ENCODE data around the gene MYL11.

Gene MYL11

DNA sequence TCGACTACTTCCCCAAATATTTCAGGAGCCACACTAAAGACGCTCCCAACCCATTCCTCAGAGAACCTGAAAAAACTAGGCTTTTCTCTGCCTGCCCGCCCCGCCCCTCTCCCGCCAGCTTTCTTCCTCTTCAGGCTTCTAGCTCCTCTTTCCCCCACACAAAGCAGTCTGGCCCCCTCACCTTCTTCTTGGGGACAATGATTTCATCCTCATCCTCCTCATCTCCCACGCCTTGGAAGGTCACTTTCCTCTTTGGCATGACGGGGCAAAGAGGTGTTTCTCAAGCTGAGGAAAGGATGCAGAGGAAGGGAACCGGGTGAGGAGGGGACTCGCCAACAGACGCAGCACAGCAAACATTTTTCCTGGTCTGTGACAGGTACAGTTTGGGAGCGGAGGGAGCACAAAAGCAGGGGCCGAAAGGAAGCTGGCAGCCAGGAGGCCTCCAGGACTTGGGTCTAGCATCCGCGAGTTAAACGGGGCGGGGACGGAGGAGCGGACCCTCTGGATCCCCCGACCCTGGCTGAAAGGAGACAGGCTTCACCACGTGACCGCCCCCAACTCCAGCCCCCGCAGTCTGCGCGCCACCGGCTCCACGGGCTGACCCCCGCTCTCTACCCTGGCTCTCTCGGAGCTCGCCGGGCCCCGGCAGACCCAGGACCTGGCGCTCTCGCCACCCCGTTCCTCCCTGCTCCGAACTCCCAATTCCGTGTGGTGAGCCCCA is 20.0 kb upstream of the MYL11 start:
- Histone ChIP-seq H3K36me3 (ENCODE audit: insufficient read depth, low read length) (0 out of 2 replicates have a peak, but pooled peaks cover 7% of the 10 kb centered on the region), H2AFZ (ENCODE audit: low read length, unreplicated experiment) (peak overlapping the region; percentile 41), H3K79me2 (ENCODE audit: control insufficient read depth, insufficient read depth, low read length, unreplicated experiment) (peaks cover 26% of the 10 kb centered on the region), H3K27ac (ENCODE audit: low read depth, low read length) (peak overlapping the region; percentile 96), H3K27me3 (ENCODE audit: insufficient read depth, low read length) (no peaks in the 10 kb centered on the region), H3K4me3 (ENCODE audit: low read depth, low read length) (peak overlapping the region; percentile 89), H3K4me1 (ENCODE audit: control insufficient read depth, insufficient read depth, low read length, unreplicated experiment) (peaks cover 47% of the 10 kb centered on the region)

DNA sequence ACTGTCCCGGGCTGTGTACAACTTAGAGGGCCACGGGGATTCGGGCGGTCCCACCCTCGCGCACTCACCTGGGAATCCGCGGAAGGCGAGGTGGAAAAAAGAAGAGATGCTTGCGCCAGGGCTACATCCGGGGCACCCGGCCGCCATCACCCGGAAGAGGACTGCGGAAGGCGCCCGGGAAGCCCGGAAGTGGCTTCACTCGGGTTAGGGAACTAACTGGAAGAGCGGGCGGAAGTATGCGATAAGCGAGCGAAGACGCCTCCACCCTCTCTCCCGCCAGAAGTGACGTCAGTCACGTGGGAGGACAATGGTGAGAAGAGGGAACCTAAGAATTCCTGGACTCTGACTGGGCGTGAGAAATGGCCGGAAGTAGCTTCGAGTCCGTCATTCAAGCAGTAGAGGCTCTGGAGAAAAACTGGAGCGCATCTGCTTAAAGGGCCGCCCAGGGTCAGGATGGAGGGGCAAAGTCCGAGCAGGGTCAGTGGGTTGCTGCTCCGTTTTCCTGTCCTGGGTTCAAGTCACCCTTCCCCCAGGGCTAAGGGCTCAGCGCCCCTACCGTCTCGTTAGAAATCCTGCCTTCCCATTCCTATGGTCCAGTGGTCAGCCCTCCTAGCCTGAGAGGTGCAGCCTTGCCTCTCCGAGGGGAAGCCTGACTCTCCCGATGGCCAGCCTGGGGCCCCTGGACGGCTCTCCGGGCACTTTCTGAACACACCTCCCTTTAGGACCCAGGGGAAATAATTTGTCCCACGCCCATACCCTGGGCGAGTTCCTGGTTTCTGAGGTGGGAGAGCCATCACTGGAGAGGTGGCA is 19.3 kb upstream of the MYL11 start, which contains the start of gene CD2BP2:
CD2BP2 (minus strand) TSS at position 165 of the 810 bp plus-strand sequence. CDS start 627 bp downstream, outside the sequence.
- Histone ChIP-seq H3K36me3 (ENCODE audit: insufficient read depth, low read length) (0 out of 2 replicates have a peak, but pooled peaks cover 6% of the 10 kb centered on the region), H3K27me3 (ENCODE audit: insufficient read depth, low read length) (no peaks in the 10 kb centered on the region), H3K4me3 (ENCODE audit: low read depth, low read length) (peak within 1 kb of the TSS; percentile 89), H3K79me2 (ENCODE audit: control insufficient read depth, insufficient read depth, low read length, unreplicated experiment) (peaks cover 27% of the 10 kb centered on the region), H3K27ac (ENCODE audit: low read depth, low read length) (peak within 1 kb of the TSS; percentile 96), H3K4me1 (ENCODE audit: control insufficient read depth, insufficient read depth, low read length, unreplicated experiment) (peaks cover 47% of the 10 kb centered on the region), H2AFZ (ENCODE audit: low read length, unreplicated experiment) (peak within 1 kb of the TSS; percentile 41)

DNA sequence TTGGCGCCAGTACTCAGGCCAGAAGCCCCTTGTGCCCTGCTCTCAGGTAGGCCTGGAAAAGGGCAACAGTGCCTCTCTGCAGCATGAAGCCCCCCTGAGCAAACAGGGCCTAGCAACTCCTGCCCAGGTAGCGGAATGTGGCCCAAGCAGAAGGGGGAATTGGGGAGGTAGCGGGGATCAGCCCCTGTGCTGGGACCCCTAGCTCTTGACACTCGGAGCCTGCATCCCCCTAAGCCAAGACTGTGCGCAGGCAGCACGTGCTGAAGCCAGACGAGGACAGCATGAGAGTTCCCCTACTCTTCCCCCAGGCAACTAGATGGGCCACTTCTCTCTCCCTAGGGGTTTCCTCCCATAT is 18.7 kb upstream of the MYL11 start:
- 0 out of 2 replicates have a peak, but pooled peaks cover under 1% of the 10 kb centered on the region for H3K36me3 ChIP-seq (ENCODE audit: insufficient read depth, low read length)
- H3K79me2 ChIP-seq (ENCODE audit: control insufficient read depth, insufficient read depth, low read length, unreplicated experiment): peaks cover 30% of the 10 kb centered on the region
- peak overlapping the region; percentile 96 for H3K27ac ChIP-seq (ENCODE audit: low read depth, low read length)
- H2AFZ ChIP-seq (ENCODE audit: low read length, unreplicated experiment): no peak overlapping the region
- no peaks in the 10 kb centered on the region for H3K27me3 ChIP-seq (ENCODE audit: insufficient read depth, low read length)
- H3K4me3 ChIP-seq (ENCODE audit: low read depth, low read length): peak overlapping the region; percentile 89
- peaks cover 47% of the 10 kb centered on the region for H3K4me1 ChIP-seq (ENCODE audit: control insufficient read depth, insufficient read depth, low read length, unreplicated experiment)

DNA sequence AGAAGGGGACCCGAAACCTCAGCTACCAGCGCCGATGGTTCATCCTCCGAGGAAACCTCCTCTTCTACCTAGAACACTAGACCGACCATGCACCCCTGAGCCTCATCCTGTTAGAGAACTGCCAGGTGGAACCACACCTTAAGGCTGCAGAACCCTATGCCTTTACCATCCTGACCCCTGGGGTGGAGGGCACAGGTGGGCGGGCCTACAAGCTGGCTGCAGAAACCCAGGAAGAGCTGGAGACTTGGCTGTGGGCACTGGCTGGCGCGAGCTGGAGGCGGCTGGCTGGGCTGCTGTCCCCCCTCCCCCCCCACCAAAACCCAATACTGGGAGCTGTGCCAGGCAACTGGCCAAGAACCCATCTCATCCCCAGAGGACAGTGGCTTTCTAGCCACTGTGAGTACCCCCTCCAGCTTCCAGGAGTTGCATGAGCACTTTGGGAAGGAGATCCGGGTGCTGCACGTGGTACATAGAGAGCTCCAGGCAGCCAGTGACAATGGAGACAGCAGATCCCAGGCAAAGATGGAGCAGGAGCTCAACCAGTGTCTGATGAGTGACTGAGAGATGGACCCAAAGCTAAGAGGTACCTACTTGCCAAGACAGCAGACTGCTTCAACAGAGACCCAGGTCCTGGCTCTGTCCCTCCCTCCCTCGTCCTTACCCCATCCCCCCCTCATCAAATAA is 18.1 kb upstream of the MYL11 start:
- Histone ChIP-seq H3K4me1 (ENCODE audit: control insufficient read depth, insufficient read depth, low read length, unreplicated experiment) (peaks cover 41% of the 10 kb centered on the region), H3K27ac (ENCODE audit: low read depth, low read length) (peak overlapping the region; percentile 96), H3K79me2 (ENCODE audit: control insufficient read depth, insufficient read depth, low read length, unreplicated experiment) (peaks cover 30% of the 10 kb centered on the region), H3K4me3 (ENCODE audit: low read depth, low read length) (peak overlapping the region; percentile 89; the same call in 1 of the 2 replicates), H3K36me3 (ENCODE audit: insufficient read depth, low read length) (no peaks in the 10 kb centered on the region), H3K27me3 (ENCODE audit: insufficient read depth, low read length) (no peaks in the 10 kb centered on the region), H2AFZ (ENCODE audit: low read length, unreplicated experiment) (no peak overlapping the region)

DNA sequence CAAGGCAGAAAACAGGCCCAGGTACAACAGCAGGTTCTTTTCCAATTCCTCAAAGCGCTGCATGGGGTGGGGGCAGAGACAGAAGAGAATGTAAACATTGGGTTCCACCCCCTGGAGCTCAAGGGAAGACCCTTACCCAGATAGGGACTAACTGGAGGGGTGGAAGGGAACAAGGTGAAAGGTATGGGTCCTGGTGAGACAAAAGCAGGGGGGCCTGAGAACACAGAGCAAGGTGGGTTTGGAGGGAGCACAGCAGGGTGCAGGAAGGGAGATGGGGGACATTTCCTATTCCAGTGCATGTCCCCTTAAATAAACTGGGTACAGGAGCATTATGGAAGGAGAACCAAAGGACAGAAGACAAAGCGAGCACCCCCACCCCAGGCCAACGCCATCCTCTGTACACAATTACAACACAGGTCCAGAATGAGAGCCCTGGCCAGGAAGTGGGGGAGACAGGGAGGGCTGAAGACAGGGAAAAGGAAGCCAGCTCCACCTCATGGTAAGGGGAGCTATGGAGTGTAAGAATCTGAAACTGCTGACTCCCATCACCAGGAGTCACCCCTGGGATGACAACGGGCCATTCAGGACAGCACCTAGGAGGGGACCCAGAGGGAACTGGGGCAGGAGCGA is 17.4 kb upstream of the MYL11 start:
- peak overlapping the region; percentile 96; the same call in 1 of the 2 replicates for H3K27ac ChIP-seq (ENCODE audit: low read depth, low read length)
- no peaks in the 10 kb centered on the region for H3K27me3 ChIP-seq (ENCODE audit: insufficient read depth, low read length)
- H3K4me3 ChIP-seq (ENCODE audit: low read depth, low read length): no peak overlapping the region
- no peak overlapping the region for H2AFZ ChIP-seq (ENCODE audit: low read length, unreplicated experiment)
- H3K36me3 ChIP-seq (ENCODE audit: insufficient read depth, low read length): no peaks in the 10 kb centered on the region
- peaks cover 35% of the 10 kb centered on the region for H3K4me1 ChIP-seq (ENCODE audit: control insufficient read depth, insufficient read depth, low read length, unreplicated experiment)
- peaks cover 32% of the 10 kb centered on the region for H3K79me2 ChIP-seq (ENCODE audit: control insufficient read depth, insufficient read depth, low read length, unreplicated experiment)

DNA sequence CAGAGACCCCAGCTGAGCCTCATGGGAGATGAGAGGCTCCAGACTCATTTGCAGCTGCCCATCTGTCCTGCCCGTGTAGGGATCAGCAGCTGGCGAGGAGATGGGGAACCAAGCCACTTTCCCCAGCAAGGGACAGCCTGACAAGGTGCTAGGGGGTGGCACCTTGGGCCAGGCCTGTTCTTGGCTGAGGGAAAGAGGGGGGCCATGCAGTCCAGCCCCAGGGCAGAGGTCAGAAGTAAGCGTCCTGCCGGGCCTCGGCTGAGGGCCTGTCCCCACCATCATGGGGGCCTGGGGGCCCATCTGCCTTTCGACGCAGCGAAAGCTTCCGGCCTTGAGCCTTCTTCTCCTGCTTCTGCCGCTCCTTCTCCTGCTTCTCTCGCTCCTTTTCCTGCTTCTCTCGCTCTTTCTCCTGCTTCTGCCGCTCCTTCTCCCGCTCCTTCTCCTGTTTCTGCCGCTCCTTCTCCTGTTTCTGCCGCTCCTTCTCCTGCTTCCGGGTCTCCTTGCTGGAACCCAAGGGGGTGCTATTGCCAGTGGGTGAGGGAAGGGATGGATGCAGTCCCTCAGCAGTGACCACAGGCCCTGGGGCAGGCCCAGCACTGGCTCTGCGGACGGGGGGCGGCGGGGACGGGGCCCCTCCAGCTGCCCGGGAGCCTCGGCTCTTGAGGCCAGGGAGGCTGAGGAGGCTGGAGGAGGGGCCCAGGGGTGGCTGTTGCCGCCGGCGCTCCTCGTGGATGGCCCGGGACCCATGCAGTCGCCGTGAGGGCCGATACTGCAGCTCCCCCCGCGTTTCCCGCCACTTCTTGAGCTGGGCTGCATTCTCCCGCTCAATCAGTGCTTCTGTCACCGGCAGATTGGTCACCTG is 16.7 kb upstream of the MYL11 start:
- Histone ChIP-seq H3K27ac (ENCODE audit: low read depth, low read length) (no peak overlapping the region), H3K79me2 (ENCODE audit: control insufficient read depth, insufficient read depth, low read length, unreplicated experiment) (peaks cover 36% of the 10 kb centered on the region), H3K4me3 (ENCODE audit: low read depth, low read length) (no peak overlapping the region), H3K36me3 (ENCODE audit: insufficient read depth, low read length) (no peaks in the 10 kb centered on the region), H2AFZ (ENCODE audit: low read length, unreplicated experiment) (no peak overlapping the region), H3K27me3 (ENCODE audit: insufficient read depth, low read length) (no peaks in the 10 kb centered on the region), H3K4me1 (ENCODE audit: control insufficient read depth, insufficient read depth, low read length, unreplicated experiment) (peaks cover 28% of the 10 kb centered on the region)

DNA sequence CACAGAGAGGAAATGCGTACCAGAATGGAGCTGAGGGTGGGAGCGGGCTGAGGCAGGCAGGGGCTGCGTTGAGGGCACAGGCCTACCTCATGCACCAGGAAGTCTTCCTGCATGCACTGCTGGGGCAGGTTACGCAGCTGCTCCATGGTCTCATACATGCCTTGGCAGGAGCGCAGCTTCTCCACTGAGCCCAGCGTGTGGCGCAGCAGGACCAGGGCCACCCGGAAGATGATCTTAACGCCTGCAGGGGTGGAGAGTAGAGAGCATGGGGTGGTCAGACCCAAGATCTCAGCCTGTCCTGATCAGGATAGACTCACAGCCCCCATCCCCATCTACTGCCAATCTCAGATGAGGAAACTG is 16.0 kb upstream of the MYL11 start:
- no peaks in the 10 kb centered on the region for H3K36me3 ChIP-seq (ENCODE audit: insufficient read depth, low read length)
- no peak overlapping the region for H2AFZ ChIP-seq (ENCODE audit: low read length, unreplicated experiment)
- H3K27ac ChIP-seq (ENCODE audit: low read depth, low read length): no peak overlapping the region
- no peaks in the 10 kb centered on the region for H3K27me3 ChIP-seq (ENCODE audit: insufficient read depth, low read length)
- H3K79me2 ChIP-seq (ENCODE audit: control insufficient read depth, insufficient read depth, low read length, unreplicated experiment): peaks cover 33% of the 10 kb centered on the region
- H3K4me3 ChIP-seq (ENCODE audit: low read depth, low read length): no peak overlapping the region
- H3K4me1 ChIP-seq (ENCODE audit: control insufficient read depth, insufficient read depth, low read length, unreplicated experiment): peaks cover 25% of the 10 kb centered on the region

DNA sequence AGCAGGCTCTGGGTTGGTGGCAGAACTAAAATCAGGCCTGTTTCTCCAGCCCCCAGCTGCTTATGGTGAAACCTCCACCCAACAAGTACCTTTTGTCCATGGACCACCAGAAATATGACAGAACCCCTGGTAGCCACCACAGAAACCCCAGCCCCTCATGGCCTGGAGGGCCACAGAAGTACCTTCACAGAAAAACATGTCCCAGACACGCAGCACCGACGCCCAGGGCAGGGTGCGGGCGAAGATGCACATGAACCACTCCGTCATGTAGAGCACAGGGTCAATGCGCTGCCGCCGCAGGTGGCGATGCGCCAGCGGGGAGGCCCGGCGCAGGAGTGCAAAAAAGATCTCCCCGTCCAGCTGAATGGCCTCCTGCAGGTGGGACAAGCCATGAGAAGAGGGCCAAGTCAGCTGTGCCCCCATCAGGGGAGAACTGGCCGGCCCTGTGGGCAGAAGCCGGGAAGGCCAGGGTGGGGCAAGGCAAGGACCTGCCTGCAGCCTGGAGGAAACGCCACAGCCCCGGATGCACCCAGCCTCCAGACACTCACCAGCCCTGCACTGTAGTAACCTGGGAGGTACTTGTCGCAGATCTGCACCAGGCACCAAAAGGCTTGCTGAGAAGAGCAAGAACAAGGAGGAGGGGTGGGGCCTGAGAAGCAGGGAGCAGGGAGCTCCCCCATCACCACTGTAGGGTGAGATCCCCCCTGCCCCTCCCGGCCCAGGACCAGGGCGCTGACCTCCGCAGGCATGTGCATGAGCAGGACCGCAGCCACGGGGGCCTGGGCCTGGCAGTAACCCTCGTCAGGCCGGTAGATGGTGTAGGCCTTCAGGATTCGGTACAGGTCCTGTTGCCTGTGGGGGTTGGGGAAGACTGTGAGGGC is 15.4 kb upstream of the MYL11 start:
- no peaks in the 10 kb centered on the region for H3K27me3 ChIP-seq (ENCODE audit: insufficient read depth, low read length)
- peaks cover 22% of the 10 kb centered on the region for H3K4me1 ChIP-seq (ENCODE audit: control insufficient read depth, insufficient read depth, low read length, unreplicated experiment)
- H2AFZ ChIP-seq (ENCODE audit: low read length, unreplicated experiment): no peak overlapping the region
- H3K27ac ChIP-seq (ENCODE audit: low read depth, low read length): no peak overlapping the region
- H3K79me2 ChIP-seq (ENCODE audit: control insufficient read depth, insufficient read depth, low read length, unreplicated experiment): peaks cover 29% of the 10 kb centered on the region
- H3K4me3 ChIP-seq (ENCODE audit: low read depth, low read length): no peak overlapping the region
- H3K36me3 ChIP-seq (ENCODE audit: insufficient read depth, low read length): no peaks in the 10 kb centered on the region

DNA sequence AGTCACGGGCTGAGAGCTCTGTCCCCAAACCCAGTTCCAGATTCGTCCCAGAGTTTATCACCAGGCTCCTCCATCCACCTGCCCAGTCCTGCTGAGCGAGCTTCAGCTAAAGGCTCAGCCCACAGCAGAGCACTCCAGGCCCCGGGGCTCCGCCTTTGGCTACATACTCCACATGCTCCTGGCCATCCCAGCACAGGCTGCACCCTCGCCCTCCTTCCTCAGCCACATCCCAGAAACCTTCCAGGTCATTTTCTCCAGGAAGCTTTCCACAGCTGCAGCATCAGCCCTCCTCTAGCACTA is 14.8 kb upstream of the MYL11 start:
- no peaks in the 10 kb centered on the region for H3K36me3 ChIP-seq (ENCODE audit: insufficient read depth, low read length)
- H3K4me3 ChIP-seq (ENCODE audit: low read depth, low read length): no peak overlapping the region
- no peaks in the 10 kb centered on the region for H3K27me3 ChIP-seq (ENCODE audit: insufficient read depth, low read length)
- no peak overlapping the region for H2AFZ ChIP-seq (ENCODE audit: low read length, unreplicated experiment)
- H3K4me1 ChIP-seq (ENCODE audit: control insufficient read depth, insufficient read depth, low read length, unreplicated experiment): peaks cover 22% of the 10 kb centered on the region
- peaks cover 29% of the 10 kb centered on the region for H3K79me2 ChIP-seq (ENCODE audit: control insufficient read depth, insufficient read depth, low read length, unreplicated experiment)
- H3K27ac ChIP-seq (ENCODE audit: low read depth, low read length): no peak overlapping the region

Measured in ACC112 (cell line).